ENCODE measurements around the gene MED12L.

- TF ChIP-seq, protein P1, sequence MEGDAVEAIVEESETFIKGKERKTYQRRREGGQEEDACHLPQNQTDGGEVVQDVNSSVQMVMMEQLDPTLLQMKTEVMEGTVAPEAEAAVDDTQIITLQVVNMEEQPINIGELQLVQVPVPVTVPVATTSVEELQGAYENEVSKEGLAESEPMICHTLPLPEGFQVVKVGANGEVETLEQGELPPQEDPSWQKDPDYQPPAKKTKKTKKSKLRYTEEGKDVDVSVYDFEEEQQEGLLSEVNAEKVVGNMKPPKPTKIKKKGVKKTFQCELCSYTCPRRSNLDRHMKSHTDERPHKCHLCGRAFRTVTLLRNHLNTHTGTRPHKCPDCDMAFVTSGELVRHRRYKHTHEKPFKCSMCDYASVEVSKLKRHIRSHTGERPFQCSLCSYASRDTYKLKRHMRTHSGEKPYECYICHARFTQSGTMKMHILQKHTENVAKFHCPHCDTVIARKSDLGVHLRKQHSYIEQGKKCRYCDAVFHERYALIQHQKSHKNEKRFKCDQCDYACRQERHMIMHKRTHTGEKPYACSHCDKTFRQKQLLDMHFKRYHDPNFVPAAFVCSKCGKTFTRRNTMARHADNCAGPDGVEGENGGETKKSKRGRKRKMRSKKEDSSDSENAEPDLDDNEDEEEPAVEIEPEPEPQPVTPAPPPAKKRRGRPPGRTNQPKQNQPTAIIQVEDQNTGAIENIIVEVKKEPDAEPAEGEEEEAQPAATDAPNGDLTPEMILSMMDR (IDR thresholded peaks at IDR 0.05), result no peak
- TF ChIP-seq POLR2A (IDR thresholded peaks at IDR 0.05), result no peak
- no peak for TF ChIP-seq POLR2AphosphoS5 (IDR thresholded peaks at IDR 0.05)
Measured at GRCh38 chr3:151301787-151302186, 216.3 kb downstream of the MED12L start.
